Lower leg skin (tissue), 4 donors: ENCODE results near the gene NKAIN1. TPM values are rescaled to one million over a fixed set of nuclear protein-coding genes. Genes with fewer than 3 reads are reported as not detected.
"Not testable (repeated sequence)": the region's sequence is repeated elsewhere in the genome, so short reads cannot be mapped to it uniquely, and the experiment has no call there.

Source experiments
- DNase-seq, 2 donors: peaks; one replicate each; pipeline ENCODE4 v3.0.0-alpha.2; 2019; ENCODE audit warnings: low spot score in 2 of 2
- H3K4me3 ChIP-seq: fragments of 200-600 bp; sonication (generic); 2 replicates; pipeline ENCODE4 v1.5.1; 2017; ENCODE audit warnings: mild to moderate bottlenecking, low read depth; ENCODE audit not compliant: poor library complexity, severe bottlenecking
- CTCF ChIP-seq, 3 donors: fragments of 450-650 bp; IDR thresholded peaks; one replicate each; pipeline ENCODE4 v1.5.1; 2016; ENCODE audit warnings: antibody characterized with exemption in 3 of 3, mild to moderate bottlenecking in 3 of 3, moderate library complexity in 2 of 3
- POLR2A ChIP-seq, 2 donors: fragments of 450-650 bp; IDR thresholded peaks; one replicate each; pipeline ENCODE4 v1.6.1; 2016 to 2017; ENCODE audit warnings: antibody characterized with exemption in 2 of 2, mild to moderate bottlenecking in 1 of 2, moderate library complexity in 1 of 2
- WGBS, 2 donors: methylation state at CpG; one replicate each; pipeline ENCODE4 v1.1.5; 2018; 5-methylcytosine and 5-hydroxymethylcytosine counted together
- intact Hi-C: fragments of 100-400 bp; cut with DNase I; formaldehyde crosslinking; loops from one replicate; pipeline ENCODE4 v1.15.0; 2023; ENCODE audit warnings: low total_unique reads
- total RNA-seq, 4 donors: library from RNA; depleted of rRNA; stranded (reverse); fragments of >200 nt; gene quantifications; one replicate each; pipeline ENCODE4 v1.1.0, GENCODE V29; 2016

Gene NKAIN1
- total RNA-seq, 4 donors from 2014 or later, result 0.46 to 1.4 (median 0.91) TPM

- TF ChIP-seq POLR2A (IDR thresholded peaks at IDR 0.05), result no peak
- TF ChIP-seq CTCF (IDR thresholded peaks at IDR 0.05), result no peak
- DNase-seq, result no peak
- intact Hi-C loops, result no loop called here
- WGBS, 2 donors, result 75 to 80% methylated on average over 8 of the region's 8 CpGs
- H3K4me3 ChIP-seq, result no peak overlapping the region
Observed at GRCh38 chr1:31199236-31199790, 40.4 kb downstream of the NKAIN1 start.

DNA sequence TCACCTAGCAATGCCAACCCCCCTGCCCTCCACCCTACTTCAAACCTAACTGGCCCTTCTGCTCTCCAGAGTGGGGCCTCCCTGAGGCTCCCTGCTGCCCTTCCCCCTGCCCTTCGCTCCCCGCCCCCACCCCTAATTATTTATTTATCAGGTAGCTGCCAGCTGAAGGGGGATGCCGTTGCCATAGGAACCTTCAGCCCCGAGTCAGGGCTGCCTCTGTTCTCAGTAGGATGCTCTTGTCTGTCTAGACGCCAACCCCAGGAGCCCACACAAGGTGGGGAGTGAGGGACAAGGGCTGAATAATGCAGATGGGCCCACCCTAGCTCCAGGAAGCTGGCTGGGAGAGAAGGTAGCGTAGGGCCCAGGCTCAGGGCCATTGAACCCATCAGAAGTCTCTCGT, 41.1 kb downstream of the NKAIN1 start:
- TF ChIP-seq CTCF (IDR thresholded peaks at IDR 0.05), result no peak
- no peak for TF ChIP-seq POLR2A (IDR thresholded peaks at IDR 0.05)
- WGBS, 2 donors, result 57 to 64% methylated on average over 7 of the region's 7 CpGs
- intact Hi-C loops, result no loop called here

DNA sequence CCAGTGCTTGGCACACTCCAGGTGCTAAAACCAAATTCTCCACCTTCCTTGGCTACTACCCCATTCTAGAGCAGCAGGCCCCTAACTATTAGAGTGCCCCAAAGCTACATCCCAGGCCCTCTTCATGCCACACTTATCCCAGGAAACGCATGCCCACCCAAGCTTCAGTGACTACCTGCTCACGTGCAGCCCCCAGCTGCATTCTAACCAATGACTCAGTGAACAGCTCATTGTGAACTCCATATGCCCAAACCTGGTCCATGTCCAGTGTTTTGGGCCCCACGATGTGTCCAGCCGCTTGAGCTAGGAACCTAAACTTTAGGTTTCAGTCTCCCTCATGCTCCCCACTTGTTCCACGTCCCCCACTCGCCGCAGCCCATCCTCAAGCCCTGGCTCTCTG, 41.5 kb downstream of the NKAIN1 start:
- no peak overlapping the region for H3K4me3 ChIP-seq
- no peak for DNase-seq
- 87 to 89% methylated on average over 7 of the region's 7 CpGs for WGBS, 2 donors
- intact Hi-C loops, result no loop called here
- TF ChIP-seq CTCF (IDR thresholded peaks at IDR 0.05) (no peak), POLR2A (IDR thresholded peaks at IDR 0.05) (no peak)

More for the DNA sequence above, 41.1 kb downstream of the NKAIN1 start:
- no peak for DNase-seq
- H3K4me3 ChIP-seq, result no peak overlapping the region

DNA sequence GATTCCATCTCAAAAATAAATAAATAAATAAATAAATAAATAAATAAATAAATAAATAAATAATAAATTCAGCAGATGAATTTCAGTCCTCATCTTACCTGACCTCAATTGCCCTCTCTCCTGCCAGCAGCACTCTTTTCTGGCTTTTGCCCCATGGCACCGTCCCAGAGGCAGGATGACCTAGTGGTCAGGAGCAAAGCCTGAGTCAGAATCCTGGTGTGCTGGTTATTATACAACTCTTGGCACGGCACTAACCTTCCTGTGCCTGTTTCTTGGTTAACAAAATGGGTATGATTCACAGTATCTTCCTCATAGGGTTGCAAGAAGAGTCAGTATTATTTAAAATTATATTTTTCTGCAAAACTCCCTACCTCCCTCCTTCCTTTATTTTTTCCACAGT, 43.0 kb downstream of the NKAIN1 start:
- 57 to 69% methylated on average over 2 of the region's 2 CpGs for WGBS, 2 donors
- no peak for DNase-seq
- TF ChIP-seq POLR2A (IDR thresholded peaks at IDR 0.05) (no peak), CTCF (IDR thresholded peaks at IDR 0.05) (no peak)
- no peak overlapping the region for H3K4me3 ChIP-seq
- intact Hi-C loops, result no loop called here

DNA sequence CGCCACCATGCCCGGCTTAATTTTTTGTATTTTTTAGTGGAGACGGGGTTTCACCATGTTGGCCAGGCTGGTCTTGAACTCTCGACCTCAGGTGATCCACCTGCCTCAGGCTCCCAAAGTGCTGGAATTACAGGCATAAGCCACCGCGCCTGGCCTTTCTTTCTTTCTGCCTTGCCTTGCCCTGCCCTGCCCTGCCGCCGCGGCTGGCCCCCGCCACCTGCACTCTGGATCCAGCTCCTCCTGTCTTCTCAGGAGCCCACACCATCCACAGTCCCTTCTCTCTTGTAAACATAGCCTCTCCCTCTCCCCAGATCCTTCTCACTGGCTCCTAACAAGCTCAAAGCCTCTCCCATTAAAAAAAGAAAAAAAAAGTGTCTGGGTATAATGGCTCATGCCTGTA, 44.4 kb downstream of the NKAIN1 start:
- DNase-seq, H3K4me3 ChIP-seq, intact Hi-C loops: not testable (repeated sequence)
- 81 to 92% methylated on average over 10 of the region's 10 CpGs for WGBS, 2 donors

- 77 to 79% methylated on average over 5 of the region's 5 CpGs for WGBS, 2 donors
- DNase-seq, result no peak
- no peak overlapping the region for H3K4me3 ChIP-seq
- no peak for TF ChIP-seq CTCF (IDR thresholded peaks at IDR 0.05)
- TF ChIP-seq POLR2A (IDR thresholded peaks at IDR 0.05), result no peak
- intact Hi-C loops, result no loop called here
Observed at GRCh38 chr1:31193729-31194128, 46.0 kb downstream of the NKAIN1 start.
